ENCODE data around the gene SEL1L2.

Gene SEL1L2

DNA sequence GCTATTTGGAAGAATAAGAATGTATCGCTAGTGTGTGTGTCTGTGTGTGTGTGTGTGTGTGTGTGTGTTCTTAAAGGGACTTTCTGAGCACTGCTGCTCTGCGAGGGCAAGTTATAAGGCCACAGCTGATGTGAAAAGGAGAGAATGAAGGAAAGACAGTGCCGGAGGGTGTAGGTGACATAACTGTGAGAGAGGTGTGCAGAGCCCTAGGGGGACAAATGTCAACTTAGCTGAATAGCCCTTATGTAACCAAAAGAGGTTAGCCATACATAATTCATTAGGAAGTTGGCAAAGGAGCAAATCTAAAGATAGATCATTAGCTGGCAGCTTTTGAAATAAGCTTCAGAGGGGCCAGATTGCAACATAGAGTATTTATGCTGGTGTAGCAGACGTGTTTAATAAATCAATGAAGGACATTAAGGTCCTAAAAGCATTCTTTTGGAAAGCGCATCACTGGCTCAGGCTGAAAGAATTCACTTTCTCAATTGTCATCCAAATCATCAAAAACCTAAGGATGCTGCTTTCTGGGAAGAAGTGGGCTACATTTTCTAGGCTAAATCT lies 124.5 kb downstream of the SEL1L2 start:
- no peak for DNase-seq (ENCODE audit: low spot score)

DNA sequence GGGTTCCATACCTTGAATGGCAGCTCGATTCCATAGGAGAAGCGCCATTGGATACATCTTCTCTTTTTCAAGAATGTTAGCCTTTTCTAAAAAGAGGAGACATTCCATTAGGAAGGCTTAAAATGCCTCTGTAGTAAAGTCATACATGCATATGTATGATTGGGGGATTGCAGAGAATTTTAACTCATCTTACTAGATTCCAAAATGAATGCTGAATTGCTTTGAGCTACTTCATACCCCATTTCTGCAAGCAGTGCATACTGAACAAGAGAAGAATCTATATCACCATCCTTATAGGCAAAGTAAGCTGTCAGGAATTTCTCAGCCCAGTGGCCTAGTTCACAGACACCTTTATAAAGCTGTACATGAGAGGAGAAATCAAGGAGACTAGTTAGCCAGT lies 125.3 kb downstream of the SEL1L2 start:
- no peak for DNase-seq (ENCODE audit: low spot score)

DNA sequence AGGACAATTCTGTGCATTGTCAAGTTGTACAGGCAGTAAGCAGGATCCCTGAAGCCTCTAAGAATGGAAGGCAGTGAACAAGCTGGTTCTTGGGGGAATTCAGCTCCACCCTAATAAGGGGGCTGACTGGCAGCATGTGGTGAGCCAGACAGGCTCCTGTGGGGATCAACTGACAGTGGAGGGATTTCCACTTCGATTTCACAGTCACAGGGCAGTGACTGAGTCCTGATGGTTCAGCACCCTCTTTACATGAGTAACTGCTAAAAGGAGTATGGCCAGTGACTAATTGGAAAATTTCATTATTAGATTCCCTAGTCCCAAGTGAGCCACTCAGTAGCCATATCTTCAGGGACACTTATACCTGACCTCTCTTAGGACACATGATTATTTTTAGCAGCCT lies 127.2 kb downstream of the SEL1L2 start:
- DNase-seq (ENCODE audit: low spot score): no peak

DNA sequence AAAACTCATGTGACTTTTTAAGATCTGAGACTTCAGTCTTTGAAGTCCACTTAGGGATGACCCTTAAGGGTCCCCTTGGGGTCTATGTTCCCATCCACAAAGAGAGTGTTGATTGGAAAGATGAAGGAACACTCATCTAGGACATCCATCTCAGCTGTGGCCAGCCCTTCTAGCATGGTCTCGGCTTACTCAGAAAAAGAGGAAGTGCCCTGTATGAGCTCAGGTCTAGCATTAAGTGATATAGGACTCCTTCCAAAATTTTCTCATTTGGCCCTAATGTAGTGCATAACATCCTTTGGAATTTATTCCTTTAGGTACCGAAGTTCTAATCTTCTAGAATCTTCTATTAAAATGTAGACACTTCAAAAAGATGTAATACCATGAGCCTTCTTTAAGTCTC lies 128.2 kb downstream of the SEL1L2 start:
- DNase-seq (ENCODE audit: low spot score): no peak

DNA sequence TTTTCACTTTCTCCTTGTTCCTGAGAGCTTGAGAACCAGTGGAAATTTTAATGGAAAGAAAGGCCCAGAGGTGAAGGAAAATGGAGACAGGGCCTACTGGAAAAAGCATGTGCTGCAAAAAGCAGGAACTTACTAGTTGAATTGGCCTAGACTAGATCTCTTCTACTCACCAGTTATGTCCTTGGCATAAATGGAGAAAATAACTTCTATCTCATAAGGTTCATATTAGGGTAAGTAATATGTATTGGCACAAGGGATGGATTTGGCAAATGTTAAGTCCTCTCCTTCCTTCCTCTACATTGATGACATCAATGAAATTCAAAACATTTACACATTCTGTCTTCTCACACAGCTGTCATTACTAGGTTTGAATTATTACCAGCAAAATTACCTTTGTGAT lies 131.5 kb downstream of the SEL1L2 start:
- DNase-seq (ENCODE audit: low spot score): no peak

DNA sequence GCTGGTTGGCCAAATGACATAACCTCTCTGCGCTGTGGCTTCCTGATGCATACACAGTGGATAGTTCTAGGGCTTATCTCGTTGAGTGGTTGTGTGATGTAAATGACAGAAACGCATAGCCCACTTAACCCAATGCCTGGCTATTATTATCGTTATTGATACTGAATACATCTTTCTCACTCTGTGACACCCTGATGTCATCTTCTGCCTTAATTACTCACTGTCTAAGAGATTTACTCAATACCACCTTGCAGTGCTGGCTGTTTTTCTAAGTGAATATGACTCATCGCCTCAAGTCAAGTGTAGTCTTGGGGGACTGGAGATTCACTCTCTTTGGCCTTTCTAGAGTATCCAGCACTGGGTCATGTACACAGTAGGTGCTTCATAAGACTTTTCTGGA lies 132.0 kb downstream of the SEL1L2 start:
- DNase-seq (ENCODE audit: low spot score): no peak

DNA sequence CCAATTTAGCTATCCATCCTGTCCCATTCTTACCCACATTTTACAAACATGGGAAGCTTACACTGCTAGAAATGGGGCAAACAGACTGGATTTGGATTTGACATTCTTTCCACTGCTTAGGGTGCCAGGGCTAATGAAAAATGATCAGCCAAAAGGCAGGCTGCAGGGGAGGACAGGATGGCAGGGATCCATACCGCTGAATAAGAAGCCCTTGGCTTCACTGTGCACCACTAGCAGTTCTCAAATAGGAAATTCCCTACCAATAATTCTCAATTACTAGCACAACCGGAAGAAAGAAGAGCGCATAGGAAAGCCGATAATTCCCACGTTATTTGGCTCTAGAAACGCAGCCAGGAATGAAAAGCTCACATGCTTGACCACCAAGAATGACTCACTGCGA lies 132.5 kb downstream of the SEL1L2 start:
- DNase-seq (ENCODE audit: low spot score): no peak

DNA sequence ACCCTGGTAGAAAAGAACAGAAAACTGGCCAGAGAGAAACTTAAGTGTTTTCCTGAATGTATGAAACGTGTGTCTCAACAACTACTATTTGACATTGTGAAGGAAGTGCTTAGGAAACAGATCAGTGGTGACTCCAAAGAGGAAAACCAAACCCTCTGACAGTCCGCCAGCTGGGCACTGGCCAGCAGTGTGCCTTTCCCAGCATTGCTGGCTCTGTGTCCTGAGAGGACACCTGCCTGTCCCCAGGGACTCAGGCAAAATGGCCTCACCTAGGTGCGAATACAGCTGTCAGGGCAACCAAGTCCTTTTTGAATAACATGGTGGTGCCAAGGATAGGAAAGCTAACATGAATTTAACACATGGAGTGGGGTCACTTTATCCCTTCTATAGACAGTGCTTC lies 133.1 kb downstream of the SEL1L2 start:
- no peak for DNase-seq (ENCODE audit: low spot score)

DNA sequence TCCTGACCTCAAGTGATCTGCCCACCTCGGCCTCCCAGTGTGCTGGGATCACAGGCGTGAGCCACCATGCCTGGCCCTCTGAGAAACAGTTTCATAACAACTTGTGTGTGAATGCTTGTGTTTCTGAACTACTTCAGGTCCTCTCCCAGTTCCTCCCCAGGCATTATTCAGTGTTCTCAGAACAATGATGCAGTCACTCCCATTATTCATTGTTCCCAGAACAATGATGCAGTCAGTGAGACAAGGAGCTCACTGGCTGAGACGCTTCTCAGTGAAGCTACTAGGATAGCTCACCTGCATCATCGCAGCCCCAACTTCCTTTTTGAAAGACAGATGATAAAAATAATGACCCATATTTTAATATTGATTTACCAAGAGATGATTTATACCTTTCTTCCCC lies 134.1 kb downstream of the SEL1L2 start:
- DNase-seq (ENCODE audit: low spot score): no peak

DNA sequence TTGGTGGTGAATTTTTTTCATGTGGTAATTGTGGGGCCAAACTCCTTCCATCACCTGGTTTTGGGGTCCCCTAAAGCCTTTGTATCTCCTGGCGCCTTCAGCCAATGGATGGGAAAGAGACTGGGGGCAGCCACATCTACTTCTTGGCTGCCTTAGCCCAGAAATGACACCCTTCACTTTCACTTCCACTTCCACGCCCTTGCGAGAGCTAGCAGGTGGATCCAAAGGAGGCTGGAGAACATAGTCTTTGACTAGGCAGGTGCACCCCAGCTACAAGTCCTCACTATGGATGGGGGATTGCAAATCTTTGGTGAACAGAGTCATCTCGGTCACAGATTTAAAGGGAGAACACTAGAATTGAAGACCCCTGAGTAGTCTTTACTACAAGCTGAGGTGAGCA lies 134.8 kb downstream of the SEL1L2 start:
- DNase-seq (ENCODE audit: low spot score): no peak

DNA sequence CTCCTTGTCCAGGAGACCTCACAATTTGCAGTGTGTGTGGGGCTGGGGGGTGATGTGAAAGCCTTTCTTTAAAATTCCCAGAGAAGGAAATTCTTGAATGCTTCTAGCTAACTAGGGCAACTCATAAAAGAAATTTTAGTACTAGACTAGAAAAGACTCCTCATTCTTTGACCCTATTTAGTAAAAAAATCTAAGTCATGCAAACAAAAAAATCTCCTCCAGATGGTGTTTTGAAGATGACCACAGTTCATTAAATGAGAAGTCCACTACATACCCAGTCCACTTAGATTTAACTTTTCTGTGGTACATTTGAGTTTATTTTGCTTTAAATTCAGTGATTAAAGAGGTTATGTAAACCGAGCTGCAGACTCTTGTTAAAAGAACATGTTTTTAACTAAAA lies 138.1 kb downstream of the SEL1L2 start:
- DNase-seq (ENCODE audit: low spot score): no peak

DNA sequence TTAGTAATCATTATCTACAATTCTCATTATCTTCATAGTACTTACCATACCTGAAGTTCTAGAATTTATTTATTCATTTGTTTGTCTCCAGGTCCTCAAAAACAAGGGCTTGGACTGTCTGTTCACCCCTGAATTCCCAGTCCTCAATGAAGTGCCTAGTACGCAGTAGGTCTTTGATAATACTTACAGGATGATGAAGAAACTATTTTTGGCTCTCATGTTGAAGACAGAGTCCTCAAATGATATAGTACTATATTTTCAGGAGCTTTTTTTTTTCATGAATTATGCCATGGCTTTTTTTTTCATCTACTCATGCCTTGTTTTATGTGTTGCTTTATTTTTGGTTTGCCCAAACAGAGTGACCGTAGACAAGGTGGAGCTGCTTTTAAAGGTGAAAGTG lies 139.1 kb downstream of the SEL1L2 start:
- no peak for DNase-seq (ENCODE audit: low spot score)

DNA sequence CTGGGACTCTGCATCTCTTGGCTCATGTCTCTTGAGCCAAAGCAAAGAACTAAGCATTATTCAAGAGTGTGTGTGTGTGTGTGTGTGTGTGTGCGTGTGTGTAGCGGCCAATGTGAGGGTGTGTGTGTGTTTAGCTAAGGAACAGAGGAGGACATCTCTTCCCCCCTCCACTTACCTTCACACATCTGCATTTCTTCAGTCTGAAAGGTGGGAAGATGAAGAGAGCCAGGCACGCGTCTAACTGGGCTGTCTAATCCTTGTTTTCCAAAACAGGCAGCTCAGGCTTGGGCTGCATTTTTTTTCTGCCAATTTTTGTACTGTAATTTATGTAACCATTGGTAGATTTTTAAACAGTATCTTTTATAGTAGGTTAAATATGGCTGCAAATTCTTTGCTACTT lies 146.1 kb downstream of the SEL1L2 start:
- no peak for DNase-seq (ENCODE audit: low spot score)

DNA sequence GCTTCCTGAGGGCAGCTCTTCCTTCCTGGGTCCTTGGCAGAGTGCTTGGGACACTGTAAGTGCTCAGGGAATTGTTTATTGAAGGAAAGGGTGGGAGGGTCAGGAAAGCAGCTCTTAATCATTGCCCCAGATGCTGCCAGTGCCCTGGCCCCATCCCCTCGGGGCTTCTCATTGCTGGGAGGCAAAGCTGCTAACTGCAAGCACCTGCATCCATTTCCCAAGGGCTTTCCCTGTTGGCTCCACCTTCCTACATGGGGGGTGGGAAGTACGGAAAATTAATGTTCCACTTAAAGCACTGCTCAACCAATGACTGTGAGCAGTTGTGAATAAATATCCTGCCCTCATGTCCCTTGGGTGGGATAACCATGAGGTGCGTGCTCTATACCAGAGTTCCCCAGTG lies 149.2 kb downstream of the SEL1L2 start:
- no peak for DNase-seq (ENCODE audit: low spot score)

DNA sequence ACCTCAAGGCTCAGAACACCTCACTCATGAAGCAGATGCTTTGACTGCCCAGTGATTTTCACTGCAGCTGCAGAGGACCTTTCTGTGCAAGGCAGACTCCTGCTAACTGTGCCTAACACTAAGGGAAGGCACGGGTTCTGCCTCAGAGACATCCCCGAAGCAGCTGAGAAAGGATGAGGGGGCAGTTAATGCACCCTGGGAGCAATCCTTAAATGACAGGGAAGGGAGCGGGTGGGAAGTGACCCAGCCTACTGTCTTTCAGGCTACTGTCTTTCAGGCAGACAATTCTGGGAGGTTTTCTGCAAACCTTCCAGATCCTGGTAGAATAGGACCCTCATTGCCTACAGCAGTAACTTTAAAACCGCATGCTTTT lies 150.3 kb downstream of the SEL1L2 start:
- no peak for DNase-seq (ENCODE audit: low spot score)

DNA sequence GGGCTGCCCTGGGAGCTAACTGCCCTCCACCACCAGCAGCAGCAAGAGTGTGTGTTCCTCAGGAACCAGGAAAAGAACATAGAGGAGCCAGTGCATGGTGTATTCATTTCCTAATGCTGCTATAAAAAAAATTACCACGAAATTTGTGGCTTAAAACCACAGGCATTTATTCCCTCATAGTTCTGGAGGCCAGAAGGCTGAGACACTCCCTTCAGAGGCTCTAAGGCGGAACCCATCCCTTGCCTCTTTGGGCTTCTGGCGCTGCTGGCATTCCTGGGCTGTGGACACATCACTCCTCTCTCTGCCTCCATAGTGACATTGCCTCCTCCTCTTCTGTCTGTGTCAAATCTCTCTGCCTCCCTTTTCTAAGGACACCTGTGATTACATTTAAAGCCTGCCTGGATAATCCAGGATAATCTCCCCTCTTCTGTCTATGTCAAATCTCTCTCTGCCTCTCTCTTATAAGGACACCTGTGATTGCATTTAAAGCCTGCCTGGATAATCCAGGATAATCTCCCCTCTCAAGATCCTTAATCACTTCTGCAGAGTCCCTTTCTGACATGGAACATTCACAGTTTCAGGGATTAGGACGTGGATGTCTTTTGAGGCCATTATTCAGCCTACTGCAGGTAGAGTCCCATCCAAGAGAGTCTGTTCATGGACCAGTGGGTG lies 150.9 kb downstream of the SEL1L2 start:
- no peak for DNase-seq (ENCODE audit: low spot score)

DNA sequence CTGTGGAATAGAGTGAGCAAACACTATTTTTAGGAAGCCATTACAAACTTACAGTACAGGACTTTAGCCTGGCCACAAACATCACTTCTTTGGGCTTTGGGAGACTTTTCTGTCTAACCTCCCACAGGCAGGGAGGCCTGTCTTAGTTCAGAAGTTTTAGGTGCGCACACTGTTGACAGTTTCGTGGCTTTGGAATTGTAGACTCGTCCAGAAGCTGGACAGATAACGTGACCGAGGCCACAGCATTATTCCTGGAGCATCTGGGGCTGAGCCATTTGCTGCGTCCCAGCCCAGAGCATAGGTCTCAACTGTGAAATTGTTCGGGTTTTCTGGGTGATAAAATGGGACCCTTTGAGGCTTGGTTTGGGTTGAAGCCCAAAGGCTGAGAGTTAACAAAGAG lies 151.8 kb downstream of the SEL1L2 start:
- no peak for DNase-seq (ENCODE audit: low spot score)

DNA sequence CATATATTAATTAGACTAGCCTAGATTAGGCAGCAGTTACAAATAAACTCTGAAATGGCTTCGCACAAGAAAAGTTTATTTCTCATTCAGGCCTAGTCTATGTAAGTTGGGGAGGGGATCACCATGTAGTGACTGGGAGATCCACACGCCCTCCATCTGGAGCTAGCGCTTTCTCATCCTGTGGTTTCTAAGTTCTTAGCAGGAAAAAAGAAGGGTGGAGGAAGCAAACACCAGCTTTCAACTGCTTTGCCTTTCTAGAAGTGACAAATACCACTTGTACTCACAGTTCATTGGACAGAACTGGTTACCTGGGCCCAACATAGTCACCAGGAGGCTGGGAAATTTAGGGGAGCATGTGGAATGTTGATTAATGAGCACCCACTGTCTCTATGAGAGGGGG lies 158.9 kb downstream of the SEL1L2 start:
- no peak for DNase-seq (ENCODE audit: low spot score)

DNA sequence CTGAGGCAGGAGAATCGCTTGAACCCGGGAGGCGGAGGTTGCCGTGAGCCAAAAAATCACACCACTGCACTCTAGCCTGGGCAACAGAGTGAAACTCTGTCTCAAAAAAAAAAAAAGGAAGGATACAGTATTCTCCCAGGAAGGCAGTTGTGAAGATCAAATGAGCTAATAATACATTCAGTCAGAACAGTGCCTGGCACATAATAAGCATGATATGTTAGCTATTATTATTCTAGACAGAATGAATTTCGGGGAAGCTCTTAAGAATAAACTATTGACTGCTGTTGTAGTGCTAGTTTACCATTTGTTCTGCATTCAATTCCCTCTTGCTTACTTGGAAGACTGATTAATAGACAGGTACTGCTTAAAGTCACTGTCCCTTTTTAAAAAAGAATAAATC lies 164.9 kb downstream of the SEL1L2 start:
- no peak for DNase-seq (ENCODE audit: low spot score)

DNA sequence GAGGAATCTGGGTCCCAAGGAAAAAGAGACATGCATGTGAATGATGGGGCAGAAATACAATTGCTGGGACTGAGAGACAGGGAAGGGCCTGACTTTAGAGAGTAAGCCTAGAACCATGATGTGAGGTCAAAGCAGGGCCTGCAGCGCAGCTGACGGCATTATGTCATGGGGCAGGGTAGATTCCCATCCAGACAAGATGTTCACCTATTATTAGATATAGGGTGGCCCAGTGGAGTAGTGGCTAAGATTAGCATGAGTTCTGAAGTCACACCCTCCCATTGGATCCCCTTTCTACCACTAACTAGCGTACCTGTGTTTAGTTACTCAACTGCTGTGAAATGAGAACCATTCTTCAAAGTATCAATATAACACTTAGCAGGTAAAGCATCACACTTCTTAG lies 166.0 kb downstream of the SEL1L2 start:
- DNase-seq (ENCODE audit: low spot score): no peak

DNA sequence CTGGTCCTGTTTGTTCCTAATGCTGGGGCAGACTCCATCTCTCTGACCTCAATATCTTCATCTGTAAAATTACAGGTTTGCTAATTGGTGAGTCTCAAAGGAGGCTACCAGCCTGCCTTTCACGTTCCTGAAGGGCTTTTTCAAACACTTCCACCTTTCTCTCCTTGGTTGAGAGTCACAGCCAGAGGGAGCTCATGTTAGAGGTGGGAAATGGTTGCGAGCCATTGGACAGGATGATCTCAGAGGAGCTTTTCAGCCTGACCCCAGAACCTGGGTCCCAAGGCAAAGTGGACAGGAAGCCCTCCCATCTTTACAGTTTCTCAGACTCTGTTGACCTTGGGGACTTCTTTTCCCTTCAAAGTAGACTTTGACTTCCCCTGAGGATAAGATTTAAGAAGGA lies 168.0 kb downstream of the SEL1L2 start:
- no peak for DNase-seq (ENCODE audit: low spot score)

DNA sequence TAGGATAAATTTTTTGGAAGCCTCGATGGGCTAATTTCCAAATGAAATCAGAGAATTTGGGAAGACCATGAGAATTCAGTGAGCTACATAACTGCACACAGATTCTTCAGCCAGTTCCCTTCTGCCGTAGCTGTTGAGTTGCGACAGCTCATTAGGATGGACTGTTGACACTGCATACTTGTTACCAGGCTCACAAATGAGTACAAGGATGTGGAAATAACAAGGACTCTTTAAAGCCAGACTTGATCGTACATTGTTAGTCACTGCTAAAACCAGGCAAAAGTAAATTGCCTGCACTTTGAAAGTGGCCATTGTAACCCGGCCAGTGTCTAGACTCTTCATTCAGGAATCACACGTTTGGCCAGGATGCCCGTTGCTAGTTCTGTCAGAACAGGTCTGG lies 168.5 kb downstream of the SEL1L2 start:
- no peak for DNase-seq (ENCODE audit: low spot score)

DNA sequence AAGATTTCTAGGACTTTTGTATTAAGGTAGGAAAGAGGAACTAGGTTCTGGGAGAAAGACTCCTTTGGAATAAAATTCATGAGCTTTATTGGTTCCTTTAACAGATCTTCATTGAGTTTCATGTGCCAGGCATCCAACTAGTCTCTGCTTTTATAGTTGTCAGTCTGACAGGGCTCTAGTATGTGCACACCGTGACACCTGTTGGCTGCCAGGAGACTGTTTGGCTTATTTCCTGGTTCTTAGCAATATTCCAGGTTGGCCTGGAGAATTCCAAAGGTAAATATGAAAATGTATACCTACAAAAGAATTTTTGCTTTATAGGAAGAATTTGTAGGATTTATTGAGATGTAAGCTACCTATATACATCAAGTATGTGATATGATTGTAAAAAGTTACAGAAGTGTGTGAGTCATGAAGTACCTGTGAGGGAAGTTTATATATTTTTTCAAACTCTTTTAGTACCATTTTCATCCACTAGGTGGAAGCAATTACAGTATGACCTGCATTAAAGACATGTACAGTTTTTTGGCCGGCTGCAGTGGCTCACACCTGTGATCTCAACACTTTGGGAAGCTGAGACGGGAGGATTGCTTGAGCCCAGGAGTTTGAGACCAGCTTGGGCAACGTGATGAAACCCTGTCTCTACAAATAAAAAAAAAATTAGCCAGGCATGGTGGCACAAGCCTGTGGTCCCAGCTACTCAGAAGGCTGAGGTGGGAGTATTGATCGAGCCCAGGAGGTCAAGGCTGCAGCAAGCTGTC lies 170.3 kb downstream of the SEL1L2 start:
- peak; percentile 30 for DNase-seq (ENCODE audit: low spot score)

DNA sequence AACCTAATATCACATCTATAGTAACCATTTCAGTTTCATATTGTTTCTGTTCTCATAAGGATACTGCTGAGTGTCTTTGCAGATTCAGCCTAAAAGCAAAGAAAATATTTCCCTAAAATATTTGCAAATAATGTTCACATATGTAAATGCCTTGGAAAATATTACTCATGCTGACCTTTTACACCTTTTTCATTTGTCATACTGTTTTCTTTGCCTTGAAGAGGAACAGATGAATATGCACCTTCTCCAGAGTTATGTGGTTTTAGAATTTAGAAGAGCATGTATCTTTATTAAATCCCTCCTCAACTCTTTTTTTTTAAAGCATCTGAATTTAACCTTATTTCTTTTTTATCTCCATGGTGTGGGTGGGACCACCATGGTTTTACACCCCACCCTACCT lies 173.1 kb downstream of the SEL1L2 start:
- DNase-seq (ENCODE audit: low spot score): no peak

All from HuH-7 (cell line).